Thoracic aorta (tissue), 2 donors: ENCODE measurements around the gene MPL. TPM values are rescaled to one million over a fixed set of nuclear protein-coding genes. Genes with fewer than 3 reads are reported as not detected.

ENCODE experiments used
- ATAC-seq: fragments of 150-250 bp; one replicate; pipeline ENCODE4 v1.8.0; 2017; ENCODE audit warnings: low read depth; ENCODE audit not compliant: insufficient number of reproducible peaks, low FRiP score
- DNase-seq: peaks from one replicate; pipeline ENCODE4 v3.0.0-alpha.2; 2020; ENCODE audit warnings: low spot score
- H3K27ac ChIP-seq, 2 donors: fragments of 200-600 bp; sonication (generic); 1 replicate in 1 of 2; 2 replicates in 1 of 2; pipeline ENCODE4 v1.5.1; 2016; ENCODE audit warnings: mild to moderate bottlenecking in 2 of 2, moderate library complexity in 2 of 2
- H3K27me3 ChIP-seq: fragments of 200-600 bp; sonication (generic); replicated peaks from 2 replicates; pipeline ENCODE4 v1.6.0; 2016; ENCODE audit warnings: mild to moderate bottlenecking; ENCODE audit not compliant: insufficient read depth
- H3K36me3 ChIP-seq: fragments of 200-600 bp; sonication (generic); one replicate; pipeline ENCODE4 v1.5.1; 2016
- H3K4me1 ChIP-seq, 2 donors: fragments of 200-600 bp; sonication (generic); 1 replicate in 1 of 2; 2 replicates in 1 of 2; pipeline versions ENCODE4 v1.5.1 to v1.6.0; 2016; ENCODE audit warnings: low read depth in 2 of 2, mild to moderate bottlenecking in 1 of 2; ENCODE audit not compliant: control insufficient read depth in 1 of 2
- H3K4me3 ChIP-seq: fragments of 200-600 bp; sonication (generic); 2 replicates; pipeline ENCODE4 v1.5.1; 2016; ENCODE audit warnings: mild to moderate bottlenecking
- H3K9me3 ChIP-seq: fragments of 200-600 bp; sonication (generic); 2 replicates; pipeline ENCODE4 v1.5.1; 2016
- CTCF ChIP-seq: fragments of 200-600 bp; sonication (generic); IDR thresholded peaks from one replicate; pipeline ENCODE4 v1.5.1; 2019; ENCODE audit warnings: antibody characterized with exemption
- total RNA-seq, 2 donors: library from RNA; depleted of rRNA; stranded (reverse); fragments of >200 nt; gene quantifications; one replicate each; pipeline versions ENCODE4 v1.1.0 to v1.2.3, GENCODE V29; 2016

MPL gene
- total RNA-seq = not detected

- DNase-seq (no peak), ATAC-seq (no peak)
- H3K27me3 ChIP-seq = no peaks in the 10 kb centered on the region
- no peak within 1 kb of the TSS for H3K27ac ChIP-seq
- no peaks in the 10 kb centered on the region for H3K36me3 ChIP-seq
- no peak for TF ChIP-seq CTCF
- H3K4me1 ChIP-seq = no peaks in the 10 kb centered on the region
- no peak within 1 kb of the TSS for H3K4me3 ChIP-seq
- H3K9me3 ChIP-seq = no peaks in the 10 kb centered on the region
Measured at GRCh38 chr1:43337588-43337987, at the start of gene MPL. Gene MPL (plus strand): TSS chr1:43337818. CDS start chr1:43337849, 31 bp downstream.

GRCh38 chr1:43288058-43288784, 49.4 kb upstream of the MPL start:
- H3K36me3 ChIP-seq = no peaks in the 10 kb centered on the region
- no peak overlapping the region for H3K27ac ChIP-seq
- H3K9me3 ChIP-seq = no peaks in the 10 kb centered on the region
- TF ChIP-seq CTCF = no peak
- ATAC-seq (no peak), DNase-seq (no peak)
- H3K4me1 ChIP-seq = no peaks in the 10 kb centered on the region
- H3K27me3 ChIP-seq = no peaks in the 10 kb centered on the region
- no peak overlapping the region for H3K4me3 ChIP-seq

DNA sequence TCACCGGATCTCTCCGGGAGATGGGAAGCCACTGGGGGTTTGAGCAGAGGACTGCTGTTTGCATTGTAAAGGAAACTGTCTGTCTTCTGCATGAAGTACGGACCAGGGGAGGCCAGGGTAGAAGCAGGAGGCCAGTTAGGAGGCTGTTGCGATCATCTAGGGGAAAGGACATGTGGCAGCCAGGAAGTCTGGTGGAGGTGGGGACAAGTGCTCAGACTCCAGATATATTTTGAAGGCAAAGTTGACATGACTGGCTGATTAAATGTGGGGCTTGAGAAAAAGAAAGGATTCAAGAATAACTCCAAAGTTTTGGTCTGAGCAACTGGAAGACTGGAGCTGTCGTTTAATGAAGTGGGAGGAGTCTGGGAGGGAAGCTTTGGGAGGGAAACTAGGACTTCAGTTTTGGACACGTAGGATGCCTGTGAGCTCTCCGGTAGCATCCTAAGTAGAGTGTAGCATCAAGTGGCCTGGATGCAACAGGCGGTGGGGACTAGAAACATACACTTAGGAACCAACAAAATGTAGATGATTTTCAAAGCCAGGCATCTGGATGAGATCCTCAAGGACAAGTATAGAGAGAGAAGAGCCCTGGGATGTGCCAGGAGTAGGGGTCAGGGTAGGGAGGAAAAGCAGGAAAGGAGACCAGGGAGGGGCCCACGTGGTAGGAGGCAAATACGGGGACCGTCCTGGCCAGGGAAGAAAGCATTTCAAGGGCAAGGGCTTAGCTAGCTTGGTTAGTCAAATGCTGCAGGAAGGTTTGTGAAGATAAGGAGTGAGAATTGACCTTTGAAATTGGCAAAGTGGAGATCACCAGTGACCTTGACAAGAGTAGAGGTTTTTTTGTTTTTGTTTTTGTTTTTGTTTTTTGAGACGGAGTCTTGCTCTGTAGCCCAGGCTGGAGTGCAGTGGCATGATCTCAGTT, 48.6 kb upstream of the MPL start:
- Histone ChIP-seq H3K4me3 (no peak overlapping the region), H3K9me3 (no peaks in the 10 kb centered on the region), H3K36me3 (no peaks in the 10 kb centered on the region), H3K4me1 (no peaks in the 10 kb centered on the region), H3K27me3 (no peaks in the 10 kb centered on the region), H3K27ac (no peak overlapping the region)
- TF ChIP-seq CTCF = no peak
- ATAC-seq = no peak
- no peak for DNase-seq

GRCh38 chr1:43292216-43292615, 45.4 kb upstream of the MPL start:
- DNase-seq (no peak), ATAC-seq (no peak)
- no peak overlapping the region for H3K27ac ChIP-seq
- H3K36me3 ChIP-seq = no peaks in the 10 kb centered on the region
- no peaks in the 10 kb centered on the region for H3K27me3 ChIP-seq
- no peaks in the 10 kb centered on the region for H3K9me3 ChIP-seq
- peaks cover 13 to 28% of the 10 kb centered on the region in 2 donors for H3K4me1 ChIP-seq
- no peak for TF ChIP-seq CTCF
- H3K4me3 ChIP-seq = no peak overlapping the region

GRCh38 chr1:43292679-43293078, 44.9 kb upstream of the MPL start:
- no peak overlapping the region for H3K4me3 ChIP-seq
- no peaks in the 10 kb centered on the region for H3K36me3 ChIP-seq
- DNase-seq (no peak), ATAC-seq (no peak)
- TF ChIP-seq CTCF = no peak
- peaks cover 13 to 28% of the 10 kb centered on the region in 2 donors for H3K4me1 ChIP-seq
- H3K9me3 ChIP-seq = no peaks in the 10 kb centered on the region
- H3K27me3 ChIP-seq = no peaks in the 10 kb centered on the region
- no peak overlapping the region for H3K27ac ChIP-seq
